AG20443 (cell line): ENCODE measurements around the gene BPIFB3.

Experiments used
- DNase-seq: peaks from one replicate; pipeline ENCODE4 v3.0.0; 2012; ENCODE audit warnings: low spot score, mixed read lengths

Gene BPIFB3, protein sequence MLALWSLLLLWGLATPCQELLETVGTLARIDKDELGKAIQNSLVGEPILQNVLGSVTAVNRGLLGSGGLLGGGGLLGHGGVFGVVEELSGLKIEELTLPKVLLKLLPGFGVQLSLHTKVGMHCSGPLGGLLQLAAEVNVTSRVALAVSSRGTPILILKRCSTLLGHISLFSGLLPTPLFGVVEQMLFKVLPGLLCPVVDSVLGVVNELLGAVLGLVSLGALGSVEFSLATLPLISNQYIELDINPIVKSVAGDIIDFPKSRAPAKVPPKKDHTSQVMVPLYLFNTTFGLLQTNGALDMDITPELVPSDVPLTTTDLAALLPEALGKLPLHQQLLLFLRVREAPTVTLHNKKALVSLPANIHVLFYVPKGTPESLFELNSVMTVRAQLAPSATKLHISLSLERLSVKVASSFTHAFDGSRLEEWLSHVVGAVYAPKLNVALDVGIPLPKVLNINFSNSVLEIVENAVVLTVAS

DNA sequence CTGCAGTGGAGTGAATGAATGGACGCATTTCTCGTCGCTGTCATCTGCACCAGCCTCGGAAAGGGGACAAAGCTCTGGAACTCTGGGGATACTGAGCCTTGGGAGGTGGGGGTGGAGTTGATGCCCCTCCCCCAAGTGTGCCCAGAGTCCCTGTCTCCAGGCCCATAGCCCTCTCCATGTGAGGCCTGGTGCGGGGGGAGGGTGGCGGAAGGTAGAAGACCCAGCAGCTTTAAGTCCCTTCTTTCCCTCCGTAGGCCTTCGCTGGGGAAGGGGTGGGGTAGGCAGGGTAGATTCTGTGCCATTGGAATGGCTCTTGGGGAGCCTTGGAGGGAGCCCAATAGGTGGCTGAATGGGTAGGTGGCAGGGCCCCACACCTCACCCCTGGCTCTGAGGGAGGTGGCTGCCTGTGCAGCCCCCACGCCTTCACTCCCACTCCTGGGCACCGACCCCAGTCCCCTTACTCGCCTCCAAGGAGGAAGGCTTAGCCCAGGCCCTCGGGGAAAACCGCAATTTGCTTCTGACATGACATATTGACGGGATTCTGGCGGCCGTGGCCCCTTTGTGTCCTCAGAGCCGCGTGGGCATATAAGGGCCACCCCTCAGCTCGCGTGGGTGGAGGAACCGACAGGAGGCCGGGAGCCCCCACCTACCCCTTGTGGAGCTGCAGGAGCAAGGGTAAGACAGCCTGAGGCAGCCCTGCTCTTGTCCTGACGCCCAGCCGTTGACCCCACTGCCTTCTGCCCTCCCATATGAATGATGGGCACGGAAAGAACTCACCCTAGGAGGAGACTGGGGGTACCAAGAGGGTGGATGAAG, at the start of gene BPIFB3:
Gene BPIFB3, plus strand, starts transcription at position 613 of the 816 bp plus-strand sequence. CDS start 1,533 bp downstream, outside the sequence.
- DNase-seq, result no peak

DNA sequence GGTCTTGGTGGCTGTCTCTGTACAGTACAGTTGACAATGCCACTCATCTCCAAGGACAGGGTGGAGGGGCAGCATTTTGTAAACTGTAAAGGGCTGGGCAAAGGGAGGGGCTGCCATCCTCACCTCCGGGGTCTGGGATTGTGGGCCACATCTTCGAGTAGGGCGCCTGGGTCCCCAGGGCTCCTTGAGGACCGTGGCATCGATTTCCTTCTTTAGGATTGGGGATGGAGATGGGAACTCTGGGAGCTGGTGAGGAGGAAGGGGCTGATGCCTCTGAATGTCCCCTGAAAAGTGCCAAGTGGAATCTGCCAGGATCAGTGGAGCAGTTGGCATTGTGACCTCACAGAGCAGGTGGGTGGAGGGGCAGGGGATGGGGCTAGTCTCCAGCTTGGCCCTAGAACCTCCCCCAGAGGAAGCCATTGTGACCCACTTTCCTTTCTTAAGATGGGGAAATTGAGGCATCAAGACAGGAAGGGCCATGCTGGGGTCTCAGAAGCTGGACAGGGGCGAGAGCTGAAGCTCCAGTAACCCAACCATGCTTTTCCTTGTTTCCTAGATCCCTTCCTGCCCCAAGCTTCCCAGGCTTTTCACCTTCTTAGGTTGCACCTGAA, 49.5 kb upstream of the BPIFB3 start, which contains the start of gene SUN5:
Gene SUN5, minus strand, starts transcription at position 293 of the 611 bp plus-strand sequence. Its CDS starts 93 bp downstream, at position 200.
- DNase-seq, result no peak

DNA sequence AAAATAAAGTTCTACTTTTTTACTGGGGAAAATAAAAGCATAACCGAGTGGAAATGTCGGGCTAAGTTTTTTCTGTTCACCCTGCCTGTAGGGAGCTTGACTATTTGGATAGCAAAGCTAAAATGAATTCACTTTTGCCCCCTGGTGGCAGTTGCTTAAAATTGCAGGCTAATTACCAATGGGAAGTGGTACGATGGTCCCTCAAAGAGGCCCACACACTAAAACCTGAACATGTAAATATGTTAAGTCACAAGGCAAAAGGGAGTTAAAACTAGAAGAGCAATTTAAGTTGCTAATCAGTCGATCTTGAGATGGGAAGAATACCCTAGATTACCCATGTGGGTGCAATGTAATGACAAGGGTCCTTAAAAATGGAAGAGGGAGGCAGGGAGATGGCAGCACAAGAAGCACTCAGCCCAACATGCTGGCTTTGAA, 48.6 kb upstream of the BPIFB3 start:
- no peak for DNase-seq

DNA sequence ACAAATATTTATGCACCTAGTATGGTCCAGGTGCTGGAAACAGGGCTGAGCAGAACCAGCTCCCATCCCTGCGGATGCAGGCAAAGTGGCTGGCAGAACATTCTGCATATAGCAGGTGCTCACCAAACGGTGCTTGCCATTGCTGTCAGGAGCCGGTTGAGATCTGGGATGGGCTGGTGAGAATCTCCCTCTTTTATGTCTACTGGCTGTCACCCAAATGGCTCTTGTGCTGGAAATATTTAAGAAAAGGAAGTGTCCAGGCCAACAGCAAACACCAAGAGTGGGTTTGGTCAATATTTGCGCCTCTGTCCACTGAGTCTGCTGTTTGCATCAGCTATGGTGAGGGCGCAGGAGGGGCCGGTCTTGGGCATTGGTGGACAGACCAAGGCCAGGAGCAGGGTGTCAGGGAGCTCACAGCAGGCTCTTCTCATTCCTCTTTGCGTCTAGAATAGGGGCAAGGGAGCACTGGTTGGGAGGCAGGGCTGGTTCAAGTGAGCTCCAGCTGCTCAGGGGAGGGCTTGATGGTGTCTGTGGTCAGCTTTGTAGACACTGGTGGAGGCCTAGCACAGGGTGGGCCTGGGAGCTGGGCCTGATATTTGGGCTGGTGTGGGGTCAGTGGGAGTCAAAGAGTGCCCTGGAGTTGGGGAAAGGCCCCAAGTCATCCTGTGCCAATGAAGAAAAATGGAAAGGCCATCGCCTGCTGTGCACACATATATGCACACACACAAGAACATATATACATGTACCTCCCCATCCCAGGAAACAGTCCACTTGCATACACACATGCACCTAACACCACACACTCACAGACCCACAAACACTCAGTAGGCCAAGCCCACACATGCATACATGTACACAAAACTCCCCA, 47.6 kb upstream of the BPIFB3 start:
- no peak for DNase-seq

DNA sequence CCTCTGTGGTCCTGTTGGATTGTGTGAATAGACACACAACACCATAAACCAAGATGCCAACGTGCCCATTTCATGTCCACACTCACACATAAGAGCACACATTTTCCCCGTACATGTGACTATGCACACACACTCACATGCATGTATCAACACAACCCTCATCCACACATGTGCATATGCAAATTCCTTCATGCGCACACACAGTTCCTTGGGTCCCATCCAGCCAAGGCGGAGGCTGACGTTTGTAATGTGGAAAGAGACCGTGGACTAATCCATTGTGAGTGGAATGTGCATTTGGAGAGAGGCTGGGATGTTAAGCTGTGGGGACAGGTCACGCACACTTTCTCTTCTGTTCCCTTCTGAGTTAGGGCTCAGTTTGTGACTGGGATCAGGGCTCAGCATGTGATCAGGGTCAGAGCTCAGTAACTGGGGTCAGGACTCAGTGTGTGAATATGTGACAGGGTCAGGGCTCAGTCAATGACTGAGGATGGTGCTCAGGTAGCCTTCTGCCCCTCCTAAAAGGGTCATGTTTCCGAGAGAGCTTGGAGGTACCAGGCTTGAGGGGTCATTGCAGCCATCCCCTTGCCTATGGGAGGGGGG, 46.8 kb upstream of the BPIFB3 start:
- DNase-seq, result no peak

DNA sequence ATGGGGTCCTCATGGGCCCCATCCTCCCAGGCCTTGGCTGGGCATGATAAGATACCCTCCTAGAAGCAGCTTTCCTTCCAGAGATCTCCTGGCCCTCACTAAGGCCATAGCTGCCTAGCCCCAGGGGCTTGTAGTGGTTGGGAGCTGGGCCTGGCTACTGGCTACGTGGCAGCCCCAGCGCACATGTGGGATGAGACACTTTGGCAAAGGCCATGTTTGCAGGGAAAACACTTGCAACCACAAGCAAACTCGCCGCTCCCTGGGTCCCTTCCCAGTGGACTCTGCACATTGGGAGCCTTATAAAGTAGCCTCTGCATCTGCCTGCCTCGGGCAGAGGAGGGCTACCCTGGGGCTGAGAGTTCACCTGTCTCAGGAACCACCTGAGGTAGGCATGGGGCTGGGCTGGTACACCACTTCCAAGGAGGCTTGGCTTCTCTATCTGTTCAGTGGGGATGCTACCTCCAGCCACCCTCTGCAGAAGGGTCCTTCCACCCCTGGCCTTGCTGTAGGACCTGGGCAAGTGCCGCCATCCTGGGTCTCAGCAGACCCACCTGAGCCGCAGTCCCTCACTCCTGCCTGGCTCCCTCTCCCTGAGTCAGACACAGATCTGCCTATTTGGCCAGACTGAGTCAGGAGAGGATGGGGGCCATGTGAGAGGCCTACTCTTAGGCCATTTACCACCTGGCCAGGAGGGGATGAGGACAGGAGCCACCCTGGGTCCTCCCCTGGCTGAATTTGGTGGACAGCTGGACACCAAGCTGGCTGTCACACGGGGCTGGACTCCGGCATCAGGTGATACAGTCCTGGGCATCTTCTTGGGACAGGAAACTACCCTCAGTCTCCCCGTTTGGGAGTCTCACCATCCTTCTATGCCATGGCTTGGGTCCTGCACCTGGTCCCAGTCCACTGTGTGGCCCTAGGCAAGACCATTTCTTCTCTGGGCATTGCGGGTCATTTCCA, 46.0 kb upstream of the BPIFB3 start, which contains the start of gene BPIFB2:
Gene BPIFB2, plus strand, starts transcription at position 329 of the 960 bp plus-strand sequence. CDS start 871 bp downstream, outside the sequence.
- no peak for DNase-seq

DNA sequence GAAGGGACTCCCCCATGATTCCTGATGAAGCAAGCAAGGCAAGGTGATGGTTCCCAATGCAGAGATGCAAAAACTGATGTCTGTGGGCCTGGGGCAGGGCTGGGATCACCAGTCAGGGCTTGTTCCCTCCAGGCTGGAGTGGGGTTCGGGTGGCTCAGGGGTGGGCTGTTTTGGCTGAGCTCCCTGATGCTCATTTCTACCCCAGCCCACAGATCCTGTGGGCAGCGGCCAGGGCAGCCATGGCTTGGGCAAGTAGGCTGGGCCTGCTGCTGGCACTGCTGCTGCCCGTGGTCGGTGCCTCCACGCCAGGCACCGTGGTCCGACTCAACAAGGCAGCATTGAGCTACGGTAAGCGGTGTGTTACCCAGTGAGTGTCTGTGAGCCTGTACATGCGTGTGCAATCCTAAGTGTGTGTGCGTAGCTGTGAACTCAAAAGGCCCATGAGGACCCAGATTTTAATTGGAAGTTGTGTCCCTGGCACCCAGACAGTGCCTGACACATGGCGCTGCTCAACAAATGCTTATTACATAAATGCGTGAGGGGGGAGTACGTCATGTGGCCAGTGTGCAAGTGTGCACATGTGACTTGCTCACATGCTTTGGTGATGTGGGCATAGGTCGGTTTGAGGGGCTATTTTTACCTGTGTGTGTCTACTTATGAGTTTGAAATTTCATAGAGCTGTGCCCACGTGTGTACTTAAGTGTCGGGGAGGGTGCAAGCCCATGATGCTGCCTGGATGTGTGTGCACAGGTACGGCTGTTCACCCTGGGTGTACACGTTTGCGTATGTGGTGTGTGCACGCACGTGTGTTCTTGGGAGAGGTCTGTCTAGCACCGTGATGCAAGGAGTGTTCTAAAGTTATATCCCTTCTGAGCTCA, 45.1 kb upstream of the BPIFB3 start:
- no peak for DNase-seq

DNA sequence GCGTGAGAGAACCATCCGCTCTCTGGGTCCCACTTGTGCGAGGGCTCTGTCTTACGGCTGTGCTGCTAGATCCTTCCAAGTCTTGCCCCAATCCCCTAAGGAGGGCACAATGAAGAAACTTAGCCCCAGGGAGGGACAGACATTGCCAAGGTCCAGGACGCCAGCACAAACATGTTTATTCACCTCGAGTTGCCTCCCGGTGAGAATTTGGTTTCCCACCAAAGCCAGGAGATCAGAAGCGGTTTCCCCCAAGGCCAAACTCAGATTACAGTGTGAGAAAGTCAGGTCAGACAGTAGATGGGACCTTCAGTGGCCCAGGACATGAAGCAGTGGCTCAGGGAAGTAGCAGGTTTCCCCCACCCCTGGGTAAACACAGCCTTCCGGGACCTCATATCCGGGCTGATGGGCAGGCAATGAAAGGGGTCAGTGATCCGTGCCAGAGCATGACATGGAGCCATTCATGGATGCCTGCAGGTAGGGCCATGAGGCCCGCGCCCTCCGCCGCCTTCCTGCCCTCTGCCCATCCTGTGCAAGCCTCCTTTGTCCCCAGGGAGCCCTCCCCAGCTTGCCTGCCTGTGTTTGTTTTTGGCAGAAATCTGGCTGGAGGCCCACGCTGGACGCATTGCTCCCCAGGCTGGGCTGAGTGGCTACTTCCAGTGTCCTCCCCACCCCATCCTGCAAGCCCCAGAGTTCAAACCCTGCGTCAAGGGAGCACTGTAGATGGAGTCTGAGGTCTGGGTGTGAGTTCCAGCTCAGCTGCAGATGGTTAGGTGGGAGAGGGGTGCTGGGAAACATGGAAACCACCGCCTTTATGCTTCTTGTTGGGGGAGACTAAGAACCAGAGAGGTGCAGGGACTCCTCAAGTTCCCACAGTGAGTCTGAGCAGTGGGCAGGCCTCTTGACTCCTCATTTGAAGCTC, 44.2 kb upstream of the BPIFB3 start:
- DNase-seq, result no peak

DNA sequence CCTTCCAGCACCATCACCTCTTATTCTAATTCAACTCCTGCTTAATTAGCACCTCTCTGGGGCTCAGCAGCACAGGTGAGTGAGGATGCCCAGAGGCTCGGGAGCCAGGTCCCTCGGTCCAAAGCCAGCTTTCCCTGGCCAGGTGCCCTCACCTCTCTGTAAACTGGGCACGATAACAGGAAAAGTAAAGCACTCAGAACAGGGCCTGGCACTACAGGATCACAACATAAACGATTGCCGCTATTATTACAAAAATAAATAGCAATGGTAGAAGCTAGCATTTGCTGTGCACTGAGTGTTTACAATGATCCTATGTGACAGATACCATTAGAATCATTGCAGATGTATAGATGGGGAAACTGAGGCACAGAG, 43.6 kb upstream of the BPIFB3 start:
- no peak for DNase-seq

DNA sequence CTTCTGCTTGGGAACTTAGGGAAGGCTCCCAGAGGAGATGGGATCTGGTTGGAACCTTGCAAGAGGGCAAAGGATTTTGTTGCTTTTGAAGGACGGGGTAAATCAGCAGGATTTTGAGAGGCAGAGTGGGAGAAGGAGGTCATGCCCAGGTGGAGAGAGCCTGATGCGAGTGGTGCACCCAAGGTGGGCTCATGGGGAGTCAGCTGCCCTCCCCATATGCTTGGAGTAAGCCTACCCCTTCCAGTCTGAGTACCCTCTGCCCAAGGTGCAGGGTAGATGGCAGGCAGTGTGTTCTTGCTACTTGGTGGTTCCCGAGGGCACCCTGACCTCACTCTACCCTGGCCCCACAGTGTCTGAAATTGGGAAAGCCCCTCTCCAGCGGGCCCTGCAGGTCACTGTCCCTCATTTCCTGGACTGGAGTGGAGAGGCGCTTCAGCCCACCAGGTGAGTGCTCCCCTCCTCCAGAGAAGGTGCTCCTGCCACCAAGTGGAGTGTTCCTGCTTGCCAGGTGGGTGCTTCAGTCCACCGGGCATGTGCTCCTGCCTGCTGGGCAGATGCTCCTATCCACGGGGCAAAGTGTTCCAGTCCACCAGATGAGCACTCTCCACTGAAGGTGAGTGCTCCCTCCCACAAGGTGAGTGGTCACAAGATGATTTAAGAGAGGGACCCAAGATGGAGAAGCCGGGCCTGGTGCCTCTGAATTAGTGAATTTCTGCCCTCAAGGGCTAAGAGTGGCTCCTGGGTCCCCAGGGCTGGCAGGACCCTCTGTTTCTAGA, 42.8 kb upstream of the BPIFB3 start:
- DNase-seq, result no peak

DNA sequence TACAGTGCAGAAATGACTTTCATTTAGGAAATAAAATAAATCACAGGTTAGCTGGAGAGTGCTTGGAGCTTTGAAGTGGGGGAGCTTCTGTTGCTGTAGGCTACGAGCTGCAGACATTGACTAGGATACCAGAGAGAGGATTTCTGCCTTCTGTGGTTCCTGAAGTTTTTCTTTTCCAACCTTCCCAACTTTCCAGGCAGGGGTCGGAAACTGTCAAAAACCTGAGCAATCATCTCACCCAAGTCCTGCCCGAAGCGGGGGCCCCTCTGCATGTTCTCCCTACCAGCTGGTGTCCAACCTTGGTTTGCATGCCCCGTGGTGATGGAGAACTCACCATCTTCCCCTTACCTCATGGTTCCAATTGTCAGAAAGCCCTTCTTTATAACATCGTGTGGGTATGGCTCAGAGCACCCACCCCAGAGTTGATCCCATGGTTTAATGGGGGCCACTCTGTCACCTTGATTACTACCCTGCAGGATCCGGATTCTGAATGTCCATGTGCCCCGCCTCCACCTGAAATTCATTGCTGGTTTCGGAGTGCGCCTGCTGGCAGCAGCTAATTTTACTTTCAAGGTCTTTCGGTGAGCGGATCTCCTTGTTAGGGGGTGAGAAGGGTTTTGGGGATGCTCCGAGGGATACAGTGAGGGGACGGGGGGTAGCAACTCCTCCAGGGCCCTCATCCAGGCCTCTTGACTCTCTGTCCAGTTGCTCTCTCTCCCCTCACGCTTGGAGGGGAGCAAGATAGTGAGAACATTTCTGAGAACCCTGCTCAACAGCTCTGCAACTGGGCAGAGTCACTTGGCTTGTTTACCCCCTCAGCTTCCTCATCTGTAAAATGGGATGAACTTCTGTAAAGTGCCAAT, 41.1 kb upstream of the BPIFB3 start:
- no peak for DNase-seq

DNA sequence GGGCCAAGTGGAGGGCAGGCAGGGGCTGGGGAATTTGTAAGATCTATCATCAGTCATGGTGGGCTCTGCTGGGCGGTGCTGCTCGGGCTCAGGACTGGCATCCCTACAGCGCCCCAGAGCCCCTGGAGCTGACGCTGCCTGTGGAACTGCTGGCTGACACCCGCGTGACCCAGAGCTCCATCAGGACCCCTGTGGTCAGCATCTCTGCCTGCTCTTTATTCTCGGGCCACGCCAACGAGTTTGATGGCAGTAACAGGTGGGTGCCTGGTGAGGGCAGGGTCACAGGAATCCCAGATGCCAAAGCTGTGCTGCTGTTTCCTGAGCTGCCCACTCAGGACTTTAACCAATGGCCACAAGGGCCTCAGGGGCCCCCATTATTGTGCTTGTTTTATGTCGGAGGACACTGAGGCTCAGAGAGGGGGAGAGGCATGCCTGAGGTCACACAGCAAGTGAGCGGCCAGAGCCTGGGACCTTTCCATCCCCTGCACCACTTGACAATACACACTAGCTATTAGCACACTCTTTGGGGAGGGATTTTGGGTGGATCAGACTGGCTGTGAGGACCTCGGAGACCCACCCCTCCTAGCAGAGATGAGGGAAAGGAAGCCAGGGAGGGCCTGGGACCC, 39.9 kb upstream of the BPIFB3 start:
- DNase-seq, result no peak

DNA sequence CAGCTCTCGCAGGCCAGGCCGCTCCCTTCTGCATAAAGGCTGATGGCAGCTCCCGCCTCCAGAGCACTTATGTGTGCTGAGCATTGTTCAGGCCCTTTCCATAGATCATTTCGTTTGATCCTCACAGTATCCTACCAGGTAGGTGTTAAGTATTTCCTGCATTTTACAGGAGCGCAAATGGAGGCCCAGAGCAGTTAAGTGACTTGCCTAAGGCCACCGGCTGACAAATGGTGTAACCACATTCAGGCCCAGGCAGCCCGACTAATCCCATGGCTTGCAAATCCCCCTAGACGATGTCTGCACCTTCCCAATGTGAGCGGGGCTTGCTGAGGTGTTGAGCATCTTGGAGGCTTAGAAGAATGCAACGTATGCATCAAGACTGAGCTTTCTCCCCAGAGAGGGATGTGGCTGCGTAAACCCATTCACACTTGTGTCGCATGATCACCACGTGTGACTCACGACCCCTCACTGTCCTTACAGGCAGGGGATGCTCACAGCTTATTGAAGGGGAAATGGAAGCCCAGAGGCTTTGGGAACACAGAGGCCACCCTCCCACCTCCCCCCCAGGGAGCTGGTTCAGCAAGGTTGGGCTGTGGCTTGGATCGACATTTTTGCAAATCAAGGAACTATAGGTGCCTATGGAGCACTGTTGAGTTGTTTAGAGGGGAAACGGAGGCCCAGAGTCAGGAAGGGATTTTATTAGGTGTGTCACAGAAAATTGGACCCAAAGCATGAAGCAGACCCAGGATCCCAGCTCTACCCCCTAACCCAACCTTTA, 39.2 kb upstream of the BPIFB3 start:
- DNase-seq, result no peak

DNA sequence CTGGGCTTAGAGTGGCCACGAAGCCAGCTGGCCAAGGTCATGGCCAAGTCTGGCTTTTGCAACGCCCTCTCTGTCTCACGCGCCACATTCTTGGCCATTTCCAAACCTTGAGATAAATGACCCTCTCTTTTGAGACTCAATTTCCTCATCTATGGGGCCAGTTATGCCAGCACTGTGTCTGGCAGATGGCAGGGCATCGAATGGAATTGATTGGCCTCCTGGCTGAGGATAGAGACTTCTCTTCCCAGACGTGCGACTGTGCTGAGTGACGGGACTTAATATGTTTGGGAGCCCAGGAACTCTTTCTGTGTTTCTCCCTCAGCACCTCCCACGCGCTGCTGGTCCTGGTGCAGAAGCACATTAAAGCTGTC, 38.6 kb upstream of the BPIFB3 start:
- no peak for DNase-seq
